ENCODE measurements around the gene IGSF21. TPM values are rescaled to one million over a fixed set of nuclear protein-coding genes. Genes with fewer than 3 reads are reported as not detected.

The IGSF21 gene
- total RNA-seq, 1 experiment from 2014 or later = not detected

DNA sequence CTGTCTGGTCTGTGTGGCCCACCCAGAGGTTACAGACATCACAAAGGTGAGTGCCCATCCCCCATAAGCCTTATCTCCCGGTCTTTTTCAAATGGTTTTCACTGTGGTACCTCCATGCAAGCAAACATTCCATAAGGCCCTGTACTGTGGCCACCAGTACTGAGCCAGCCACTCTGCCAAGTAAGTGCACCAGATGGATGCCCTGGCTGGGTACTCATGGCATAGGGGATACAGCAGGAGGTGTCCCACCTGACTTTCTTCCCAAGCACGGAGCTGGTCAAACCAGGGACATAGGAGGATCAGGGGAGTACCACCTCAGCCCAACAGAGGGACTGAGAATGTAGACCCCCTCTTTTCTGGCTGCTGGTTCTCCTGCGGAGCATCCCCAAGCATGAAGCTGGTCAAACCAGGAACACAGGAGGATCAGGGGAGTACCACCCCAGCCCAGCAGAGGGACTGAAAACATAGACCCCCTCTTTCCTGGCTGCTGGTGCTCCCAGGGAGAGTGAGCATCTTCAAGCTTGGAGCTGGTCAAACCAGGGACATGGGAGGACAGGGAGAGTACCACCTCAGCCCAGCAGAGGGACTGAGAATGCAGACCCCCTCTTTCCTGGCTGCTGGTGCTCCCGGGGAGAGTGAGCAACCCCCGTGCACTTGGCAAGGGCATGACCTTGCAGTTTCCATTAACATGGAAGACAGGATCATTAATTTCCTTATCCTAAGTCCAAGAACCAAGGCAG is 291.4 kb downstream of the IGSF21 start:
- no peak overlapping the region for H3K4me3 Mint-ChIP-seq (ENCODE audit: unreplicated experiment)
- POLR2A ChIA-PET = interaction anchor here (0.5 to 0.8 kb wide), 2 partner anchors 11 to 381 kb away, joined by 3 read pairs; no protein-coding TSS in a partner anchor
- H3K4me1 Mint-ChIP-seq (ENCODE audit: insufficient read depth, unreplicated experiment) = no peaks in the 10 kb centered on the region
- BruUV-seq (replicated peaks) = no TSS peak
- intact Hi-C loops (cut with micrococcal nuclease) = no loop called here
- no peaks in the 10 kb centered on the region for H3K9me3 Mint-ChIP-seq (ENCODE audit: unreplicated experiment)
- H3K27me3 Mint-ChIP-seq (ENCODE audit: insufficient read depth, unreplicated experiment) = no peaks in the 10 kb centered on the region
- no peak for DNase-seq (ENCODE audit: unreplicated experiment)
- CTCF ChIA-PET = interaction anchor here (0.6 kb wide), 1 partner anchor 1504 kb away, joined by 3 read pairs; no protein-coding TSS in a partner anchor
- no peaks in the 10 kb centered on the region for H3K36me3 Mint-ChIP-seq (ENCODE audit: insufficient read depth, unreplicated experiment)
- no peak for TF ChIP-seq CTCF (IDR thresholded peaks at IDR 0.05; ENCODE audit: unreplicated experiment)
- H3K27ac Mint-ChIP-seq (ENCODE audit: low read depth, unreplicated experiment) = no peak overlapping the region

- no peaks in the 10 kb centered on the region for H3K4me1 Mint-ChIP-seq (ENCODE audit: insufficient read depth, unreplicated experiment)
- no peak overlapping the region for H3K27ac Mint-ChIP-seq (ENCODE audit: low read depth, unreplicated experiment)
- no peak for TF ChIP-seq CTCF (IDR thresholded peaks at IDR 0.05; ENCODE audit: unreplicated experiment)
- no peak for DNase-seq (ENCODE audit: unreplicated experiment)
- CTCF ChIA-PET = no interaction called here
- no peaks in the 10 kb centered on the region for H3K36me3 Mint-ChIP-seq (ENCODE audit: insufficient read depth, unreplicated experiment)
- H3K27me3 Mint-ChIP-seq (ENCODE audit: insufficient read depth, unreplicated experiment) = no peaks in the 10 kb centered on the region
- POLR2A ChIA-PET = no interaction called here
- no peaks in the 10 kb centered on the region for H3K9me3 Mint-ChIP-seq (ENCODE audit: unreplicated experiment)
- no peak overlapping the region for H3K4me3 Mint-ChIP-seq (ENCODE audit: unreplicated experiment)
- intact Hi-C loops (cut with micrococcal nuclease) = no loop called here
- BruUV-seq (replicated peaks) = no TSS peak
These were observed 292.9 kb downstream of the IGSF21 start for GRCh38 chr1:18400347-18401102.

DNA sequence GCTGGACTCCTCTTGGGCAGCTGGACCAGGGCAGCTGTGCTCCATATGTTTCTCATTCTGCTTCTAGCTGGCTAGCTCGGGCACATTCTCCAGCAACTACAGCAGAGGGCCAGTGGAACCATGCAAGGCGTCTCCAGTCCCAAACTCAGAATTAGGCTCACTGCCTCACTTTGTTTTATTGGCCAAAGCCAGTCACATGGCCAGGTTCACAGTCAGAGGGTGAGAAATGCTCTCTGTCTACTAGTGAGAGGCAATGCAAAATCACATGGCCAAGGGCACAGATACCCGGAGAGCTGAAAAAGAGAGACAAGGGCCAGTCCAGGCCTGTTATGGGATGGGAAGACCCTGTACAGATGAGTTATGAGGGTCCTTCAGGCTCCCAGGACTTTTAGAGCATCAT is 294.3 kb downstream of the IGSF21 start:
- TF ChIP-seq CTCF (IDR thresholded peaks at IDR 0.05; ENCODE audit: unreplicated experiment) = no peak
- Mint-ChIP-seq H3K9me3 (ENCODE audit: unreplicated experiment) (no peaks in the 10 kb centered on the region), H3K4me3 (ENCODE audit: unreplicated experiment) (no peak overlapping the region), H3K36me3 (ENCODE audit: insufficient read depth, unreplicated experiment) (no peaks in the 10 kb centered on the region), H3K27ac (ENCODE audit: low read depth, unreplicated experiment) (no peak overlapping the region), H3K27me3 (ENCODE audit: insufficient read depth, unreplicated experiment) (no peaks in the 10 kb centered on the region), H3K4me1 (ENCODE audit: insufficient read depth, unreplicated experiment) (no peaks in the 10 kb centered on the region)
- ChIA-PET POLR2A (no interaction called here), CTCF (no interaction called here)
- DNase-seq (ENCODE audit: unreplicated experiment) = no peak
- BruUV-seq (replicated peaks) = no TSS peak
- intact Hi-C loops (cut with micrococcal nuclease) = no loop called here

GRCh38 chr1:18404460-18404859 is 296.9 kb downstream of the IGSF21 start:
- no TSS peak for BruUV-seq (replicated peaks)
- ChIA-PET POLR2A (no interaction called here), CTCF (no interaction called here)
- Mint-ChIP-seq H3K4me3 (ENCODE audit: unreplicated experiment) (no peak overlapping the region), H3K9me3 (ENCODE audit: unreplicated experiment) (no peaks in the 10 kb centered on the region), H3K27me3 (ENCODE audit: insufficient read depth, unreplicated experiment) (no peaks in the 10 kb centered on the region), H3K27ac (ENCODE audit: low read depth, unreplicated experiment) (no peak overlapping the region), H3K36me3 (ENCODE audit: insufficient read depth, unreplicated experiment) (no peaks in the 10 kb centered on the region), H3K4me1 (ENCODE audit: insufficient read depth, unreplicated experiment) (no peaks in the 10 kb centered on the region)
- intact Hi-C loops (cut with micrococcal nuclease) = no loop called here
- no peak for TF ChIP-seq CTCF (IDR thresholded peaks at IDR 0.05; ENCODE audit: unreplicated experiment)
- no peak for DNase-seq (ENCODE audit: unreplicated experiment)
